Subcutaneous abdominal adipose tissue (tissue), 5 donors: Measurements from ENCODE around the gene CDK9.
"Not testable (repeated sequence)": the region's sequence is repeated elsewhere in the genome, so short reads cannot be mapped to it uniquely, and the experiment has no call there.

Source experiments
- H3K27ac ChIP-seq: one replicate; pipeline ENCODE4 v1.7.0; 2013; ENCODE audit warnings: low read depth, mild to moderate bottlenecking, inconsistent platforms, low read length, moderate library complexity
- H3K27me3 ChIP-seq, 5 donors: one replicate each; pipeline ENCODE4 v1.7.0; 2013; ENCODE audit warnings: low read length in 5 of 5, inconsistent platforms in 1 of 5; ENCODE audit not compliant: control insufficient read depth in 5 of 5, insufficient read depth in 4 of 5
- H3K36me3 ChIP-seq, 5 donors: one replicate each; pipeline ENCODE4 v1.7.0; 2013; ENCODE audit warnings: low read length in 5 of 5; ENCODE audit not compliant: control insufficient read depth in 5 of 5, insufficient read depth in 5 of 5
- H3K4me1 ChIP-seq, 5 donors: one replicate each; pipeline ENCODE4 v1.7.0; 2013; ENCODE audit warnings: low read length in 5 of 5, mild to moderate bottlenecking in 3 of 5, moderate library complexity in 1 of 5; ENCODE audit not compliant: control insufficient read depth in 5 of 5, insufficient read depth in 5 of 5
- H3K4me3 ChIP-seq, 5 donors: one replicate each; pipeline ENCODE4 v1.7.0; 2013; ENCODE audit warnings: low read length in 5 of 5, low read depth in 1 of 5
- H3K9ac ChIP-seq, 5 donors: one replicate each; pipeline ENCODE4 v1.7.0; 2013; ENCODE audit warnings: low read length in 5 of 5, mild to moderate bottlenecking in 4 of 5, moderate library complexity in 3 of 5
- H3K9me3 ChIP-seq, 5 donors: one replicate each; pipeline ENCODE4 v1.7.0; 2013; ENCODE audit warnings: low read length in 5 of 5; ENCODE audit not compliant: control insufficient read depth in 5 of 5
- donor health status: healthy.
- donor health status: healthy.
- donor health status: healthy.
- donor health status: healthy.
- donor health status: healthy.

Gene CDK9

DNA sequence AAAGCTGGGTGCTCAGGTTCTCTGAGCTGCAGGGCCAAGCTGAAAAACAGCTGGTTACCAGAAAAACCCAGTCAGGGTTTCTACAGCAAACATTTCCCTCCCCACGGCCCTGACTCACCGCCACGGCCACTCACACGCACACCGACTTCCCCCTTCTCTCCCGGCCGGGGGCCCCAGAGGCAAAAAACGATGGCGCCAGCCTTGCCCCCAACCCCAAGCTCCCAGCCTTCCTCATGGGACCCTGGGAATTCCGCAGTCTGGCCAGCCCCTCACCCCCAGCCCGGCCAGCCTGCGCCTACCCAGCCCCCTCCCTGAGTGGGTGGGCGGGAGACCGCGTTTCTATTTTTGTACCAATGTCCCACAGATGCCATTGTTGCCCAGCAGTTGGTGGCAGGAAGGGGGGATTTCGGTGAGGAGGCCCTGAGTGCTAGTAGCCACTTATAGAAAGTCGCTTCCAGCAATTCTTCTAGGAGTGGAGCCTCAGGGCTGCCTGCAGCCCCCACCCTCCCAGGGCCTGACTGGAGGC is 50.2 kb downstream of the CDK9 start:
- Histone ChIP-seq H3K9me3 (no peaks in the 10 kb centered on the region), H3K27ac (peak overlapping the region; percentile 93), H3K4me3 (peak overlapping the region in 3 of 5 donors; percentile 8 to 32 (median 12)), H3K9ac (peak overlapping the region; percentile 31 to 59 (median 37)), H3K27me3 (no peaks in the 10 kb centered on the region), H3K4me1 (peaks cover 36 to 78% (median 65%) of the 10 kb centered on the region in 5 donors), H3K36me3 (peaks cover 0 to 19% (median 16%) of the 10 kb centered on the region in 5 donors)

DNA sequence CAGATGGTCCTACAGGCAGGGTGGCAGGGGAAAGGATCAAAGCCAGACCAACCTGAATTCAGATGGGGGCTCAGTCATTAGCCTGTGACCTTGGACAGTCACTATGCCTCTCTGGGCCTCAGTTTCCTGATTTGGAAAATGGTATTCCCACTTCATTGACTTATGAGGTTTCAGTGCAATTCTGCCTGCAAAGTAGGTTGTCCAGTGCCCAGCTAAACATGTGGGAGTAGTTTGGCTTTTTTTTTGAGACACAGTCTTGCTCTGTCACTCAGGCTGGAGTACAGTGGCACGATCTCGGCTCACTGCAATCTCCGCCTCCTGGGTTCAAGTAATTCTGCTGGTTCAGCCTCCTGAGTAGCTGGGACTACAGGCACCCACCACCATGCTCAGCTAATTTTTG is 50.7 kb downstream of the CDK9 start:
- H3K27me3 ChIP-seq, H3K9me3 ChIP-seq: not testable (repeated sequence)
- Histone ChIP-seq H3K9ac (peak overlapping the region; percentile 16 to 59 (median 37)), H3K4me3 (peak overlapping the region in 2 of 5 donors; percentile 8 to 32), H3K4me1 (peaks cover 36 to 83% (median 65%) of the 10 kb centered on the region in 5 donors), H3K27ac (peak overlapping the region; percentile 93), H3K36me3 (peaks cover 0 to 24% (median 19%) of the 10 kb centered on the region in 5 donors)

DNA sequence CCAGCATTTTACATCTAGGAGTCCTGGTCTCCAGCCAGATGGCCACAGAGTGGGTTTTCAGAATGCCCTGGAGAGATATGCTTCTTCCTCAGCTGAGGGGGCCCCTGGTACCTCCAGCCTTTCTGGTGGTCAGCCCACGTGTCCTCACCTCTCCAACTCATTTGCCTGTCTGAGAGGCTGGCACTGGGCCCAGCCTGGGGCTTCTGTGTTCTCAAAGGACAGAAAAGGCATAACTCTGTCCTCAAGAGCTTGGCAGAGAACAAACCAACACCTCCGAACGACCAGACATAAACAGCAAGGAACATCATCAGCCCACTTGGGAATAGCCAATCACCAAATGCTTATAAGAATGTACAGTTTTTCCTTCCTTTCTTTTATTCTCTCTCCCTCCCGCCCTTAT is 51.5 kb downstream of the CDK9 start:
- Histone ChIP-seq H3K9me3 (no peaks in the 10 kb centered on the region), H3K4me3 (peak overlapping the region in 1 of 5 donors; percentile 24), H3K36me3 (peaks cover 0 to 29% (median 25%) of the 10 kb centered on the region in 5 donors), H3K27me3 (no peaks in the 10 kb centered on the region), H3K27ac (peak overlapping the region; percentile 93), H3K4me1 (peaks cover 36 to 85% (median 65%) of the 10 kb centered on the region in 5 donors), H3K9ac (peak overlapping the region in 2 of 5 donors; percentile 38 to 74)

DNA sequence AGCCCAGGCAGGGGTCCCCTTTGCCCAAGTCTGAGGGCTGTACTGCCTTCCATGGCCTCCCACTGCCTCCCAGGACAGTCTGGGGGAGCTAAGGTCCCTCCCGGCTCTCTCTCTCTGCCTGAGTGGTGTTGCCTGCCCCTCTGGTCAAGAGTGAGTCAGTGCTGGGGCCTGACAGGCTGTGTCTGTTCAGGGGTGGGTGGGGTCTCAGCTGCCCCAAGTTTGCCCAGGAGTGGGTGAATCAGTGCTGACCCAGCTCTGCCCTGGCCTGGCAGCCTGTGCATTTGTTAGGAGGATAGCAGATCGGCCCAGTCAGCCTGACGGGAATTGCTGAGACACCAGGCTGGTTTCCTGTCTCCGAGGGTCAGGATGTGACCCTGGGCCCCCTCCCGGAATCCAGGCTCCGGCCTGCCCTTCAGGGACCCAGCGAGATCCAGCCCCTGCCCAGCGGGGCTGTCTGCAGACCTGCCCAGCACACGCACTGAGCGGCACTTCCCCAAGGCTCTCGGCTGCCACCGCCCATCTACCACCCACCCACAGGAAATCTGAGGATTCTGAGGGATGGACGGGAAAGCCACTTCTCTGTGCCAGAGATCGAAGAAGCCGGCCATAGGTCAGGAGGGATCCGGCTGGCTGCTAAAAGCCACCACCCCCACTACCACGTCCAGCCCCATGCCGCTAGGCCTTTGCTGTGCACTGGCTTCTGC is 52.7 kb downstream of the CDK9 start:
- H3K4me1 ChIP-seq = peaks cover 36 to 82% (median 59%) of the 10 kb centered on the region in 5 donors
- H3K9me3 ChIP-seq = no peaks in the 10 kb centered on the region
- H3K4me3 ChIP-seq = peak overlapping the region in 4 of 5 donors; percentile 24 to 54 (median 45)
- H3K27ac ChIP-seq = peak overlapping the region; percentile 93
- H3K36me3 ChIP-seq = peaks cover 0 to 36% (median 32%) of the 10 kb centered on the region in 5 donors
- H3K27me3 ChIP-seq = no peaks in the 10 kb centered on the region
- peak overlapping the region; percentile 52 to 83 (median 74) for H3K9ac ChIP-seq
